Measurements from ENCODE around the gene SERPINB10.

SERPINB10 gene
- long read RNA-seq: 0 reads

DNA sequence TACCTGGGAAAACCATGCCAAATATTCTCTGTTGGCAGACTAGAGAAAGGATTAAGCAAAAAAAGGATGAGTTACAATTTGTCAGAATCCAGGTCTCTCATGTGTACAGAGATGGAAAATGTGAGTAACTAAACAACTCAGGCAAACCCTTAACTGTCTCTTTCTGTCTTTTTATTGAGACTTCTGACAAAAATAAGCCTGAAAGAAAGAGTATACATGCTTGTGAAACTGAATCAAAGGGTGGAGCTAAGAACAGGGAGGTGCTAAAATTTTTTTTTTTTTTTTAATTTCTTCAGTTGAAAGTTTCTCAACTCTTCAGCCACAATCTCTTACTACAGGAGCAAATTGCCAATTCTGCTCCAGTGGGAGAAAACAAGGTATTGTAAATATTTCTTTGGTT, at the start of gene SERPINB10:
SERPINB10 (plus strand) TSS at position 295 of the 400 bp plus-strand sequence. CDS start 7,553 bp downstream, outside the sequence.
- DNase-seq (ENCODE audit: low read depth in 1 of 2, low spot score in 1 of 2): peak in 1 of 2 experiments; percentile 81
- Histone ChIP-seq H3K4me3 (replicated peaks; ENCODE audit: insufficient read depth, low read length) (peak within 1 kb of the TSS; percentile 55), H3K27me3 (ENCODE audit: insufficient read depth, poor library complexity, severe bottlenecking) (no peaks in the 10 kb centered on the region), H3K27ac (replicated peaks) (peak within 1 kb of the TSS; percentile 97)
- TF ChIP-seq, protein P1, sequence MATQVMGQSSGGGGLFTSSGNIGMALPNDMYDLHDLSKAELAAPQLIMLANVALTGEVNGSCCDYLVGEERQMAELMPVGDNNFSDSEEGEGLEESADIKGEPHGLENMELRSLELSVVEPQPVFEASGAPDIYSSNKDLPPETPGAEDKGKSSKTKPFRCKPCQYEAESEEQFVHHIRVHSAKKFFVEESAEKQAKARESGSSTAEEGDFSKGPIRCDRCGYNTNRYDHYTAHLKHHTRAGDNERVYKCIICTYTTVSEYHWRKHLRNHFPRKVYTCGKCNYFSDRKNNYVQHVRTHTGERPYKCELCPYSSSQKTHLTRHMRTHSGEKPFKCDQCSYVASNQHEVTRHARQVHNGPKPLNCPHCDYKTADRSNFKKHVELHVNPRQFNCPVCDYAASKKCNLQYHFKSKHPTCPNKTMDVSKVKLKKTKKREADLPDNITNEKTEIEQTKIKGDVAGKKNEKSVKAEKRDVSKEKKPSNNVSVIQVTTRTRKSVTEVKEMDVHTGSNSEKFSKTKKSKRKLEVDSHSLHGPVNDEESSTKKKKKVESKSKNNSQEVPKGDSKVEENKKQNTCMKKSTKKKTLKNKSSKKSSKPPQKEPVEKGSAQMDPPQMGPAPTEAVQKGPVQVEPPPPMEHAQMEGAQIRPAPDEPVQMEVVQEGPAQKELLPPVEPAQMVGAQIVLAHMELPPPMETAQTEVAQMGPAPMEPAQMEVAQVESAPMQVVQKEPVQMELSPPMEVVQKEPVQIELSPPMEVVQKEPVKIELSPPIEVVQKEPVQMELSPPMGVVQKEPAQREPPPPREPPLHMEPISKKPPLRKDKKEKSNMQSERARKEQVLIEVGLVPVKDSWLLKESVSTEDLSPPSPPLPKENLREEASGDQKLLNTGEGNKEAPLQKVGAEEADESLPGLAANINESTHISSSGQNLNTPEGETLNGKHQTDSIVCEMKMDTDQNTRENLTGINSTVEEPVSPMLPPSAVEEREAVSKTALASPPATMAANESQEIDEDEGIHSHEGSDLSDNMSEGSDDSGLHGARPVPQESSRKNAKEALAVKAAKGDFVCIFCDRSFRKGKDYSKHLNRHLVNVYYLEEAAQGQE (IDR thresholded peaks at IDR 0.05; ENCODE audit: insufficient replicate concordance, low read depth): no peak
- TF ChIP-seq SPI1 (IDR thresholded peaks at IDR 0.05; ENCODE audit: borderline replicate concordance, low read depth) (no peak), POLR2AphosphoS5 (IDR thresholded peaks at IDR 0.05; ENCODE audit: low read depth) (no peak), GABPA (IDR thresholded peaks at IDR 0.05; ENCODE audit: low read depth) (no peak)
- TF ChIP-seq, protein P2, sequence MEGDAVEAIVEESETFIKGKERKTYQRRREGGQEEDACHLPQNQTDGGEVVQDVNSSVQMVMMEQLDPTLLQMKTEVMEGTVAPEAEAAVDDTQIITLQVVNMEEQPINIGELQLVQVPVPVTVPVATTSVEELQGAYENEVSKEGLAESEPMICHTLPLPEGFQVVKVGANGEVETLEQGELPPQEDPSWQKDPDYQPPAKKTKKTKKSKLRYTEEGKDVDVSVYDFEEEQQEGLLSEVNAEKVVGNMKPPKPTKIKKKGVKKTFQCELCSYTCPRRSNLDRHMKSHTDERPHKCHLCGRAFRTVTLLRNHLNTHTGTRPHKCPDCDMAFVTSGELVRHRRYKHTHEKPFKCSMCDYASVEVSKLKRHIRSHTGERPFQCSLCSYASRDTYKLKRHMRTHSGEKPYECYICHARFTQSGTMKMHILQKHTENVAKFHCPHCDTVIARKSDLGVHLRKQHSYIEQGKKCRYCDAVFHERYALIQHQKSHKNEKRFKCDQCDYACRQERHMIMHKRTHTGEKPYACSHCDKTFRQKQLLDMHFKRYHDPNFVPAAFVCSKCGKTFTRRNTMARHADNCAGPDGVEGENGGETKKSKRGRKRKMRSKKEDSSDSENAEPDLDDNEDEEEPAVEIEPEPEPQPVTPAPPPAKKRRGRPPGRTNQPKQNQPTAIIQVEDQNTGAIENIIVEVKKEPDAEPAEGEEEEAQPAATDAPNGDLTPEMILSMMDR (IDR thresholded peaks at IDR 0.05; ENCODE audit: insufficient read depth, low read length): no peak

DNA sequence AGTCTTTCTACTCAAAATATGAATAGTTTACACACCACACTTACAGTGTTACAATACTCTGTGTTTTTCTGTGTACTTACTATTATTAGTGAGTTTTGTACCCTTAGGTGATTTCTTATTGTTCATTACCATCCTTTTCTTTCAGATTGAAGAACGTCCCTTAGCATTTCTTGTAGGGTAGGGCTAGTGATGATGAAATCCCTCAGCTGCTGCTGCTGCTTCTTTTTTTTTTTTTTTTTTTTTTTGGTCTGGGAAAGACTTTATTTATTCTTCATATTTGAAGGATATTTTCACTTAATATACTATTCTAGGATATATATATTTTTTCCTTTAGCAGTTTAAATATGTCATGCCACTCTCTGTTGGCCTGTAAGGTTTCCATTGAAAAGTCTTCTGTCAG, 49.3 kb upstream of the SERPINB10 start:
- peak in 1 of 2 experiments; percentile 46 for DNase-seq (ENCODE audit: low read depth in 1 of 2, low spot score in 1 of 2)
- H3K4me3 ChIP-seq (replicated peaks; ENCODE audit: insufficient read depth, low read length): no peak overlapping the region
- TF ChIP-seq, protein P2 (IDR thresholded peaks at IDR 0.05; ENCODE audit: insufficient read depth, low read length): no peak
- TF ChIP-seq POLR2AphosphoS5 (IDR thresholded peaks at IDR 0.05; ENCODE audit: low read depth) (no peak), GABPA (IDR thresholded peaks at IDR 0.05; ENCODE audit: low read depth) (no peak), SPI1 (IDR thresholded peaks at IDR 0.05; ENCODE audit: borderline replicate concordance, low read depth) (no peak)
- TF ChIP-seq, protein P1 (IDR thresholded peaks at IDR 0.05; ENCODE audit: insufficient replicate concordance, low read depth): no peak
- no peaks in the 10 kb centered on the region for H3K27me3 ChIP-seq (ENCODE audit: insufficient read depth, poor library complexity, severe bottlenecking)
- peak overlapping the region; percentile 75; the same call in 1 of the 2 replicates for H3K27ac ChIP-seq (replicated peaks)

- TF ChIP-seq, protein P1 (IDR thresholded peaks at IDR 0.05; ENCODE audit: insufficient replicate concordance, low read depth): no peak
- no peak for TF ChIP-seq GABPA (IDR thresholded peaks at IDR 0.05; ENCODE audit: low read depth)
- peak; percentile 69 for TF ChIP-seq POLR2AphosphoS5 (IDR thresholded peaks at IDR 0.05; ENCODE audit: low read depth)
- TF ChIP-seq, protein P2 (IDR thresholded peaks at IDR 0.05; ENCODE audit: insufficient read depth, low read length): no peak
- 0 out of 2 replicates have a peak, but pooled peaks have one; percentile 3 for TF ChIP-seq SPI1 (IDR thresholded peaks at IDR 0.05; ENCODE audit: borderline replicate concordance, low read depth)
- peak; percentile 58 to 92 for DNase-seq (ENCODE audit: low read depth in 1 of 2, low spot score in 1 of 2)
- Histone ChIP-seq H3K27me3 (ENCODE audit: insufficient read depth, poor library complexity, severe bottlenecking) (no peaks in the 10 kb centered on the region), H3K27ac (replicated peaks) (peak overlapping the region; percentile 75), H3K4me3 (replicated peaks; ENCODE audit: insufficient read depth, low read length) (no peak overlapping the region)
These were observed 47.8 kb upstream of the SERPINB10 start for GRCh38 chr18:63859781-63860475.

All from HL-60 (cell line).